ES-I3 (cell line): ENCODE results near the gene VAV2.

Experiments used
- H3K36me3 ChIP-seq: 2 replicates; pipeline ENCODE4 v1.6.1; 2013; ENCODE audit warnings: mild to moderate bottlenecking, low read length, control low read depth, moderate library complexity; ENCODE audit not compliant: insufficient read depth
- H3K4me1 ChIP-seq: 2 replicates; pipeline ENCODE4 v1.6.1; 2013; ENCODE audit warnings: mild to moderate bottlenecking, control low read depth, low read length; ENCODE audit not compliant: insufficient read depth
- H3K9ac ChIP-seq: 2 replicates; pipeline ENCODE4 v1.6.1; 2013; ENCODE audit warnings: low read depth, mild to moderate bottlenecking, low read length, moderate library complexity
- H3K9me3 ChIP-seq: 2 replicates; pipeline ENCODE4 v1.6.1; 2013; ENCODE audit warnings: mild to moderate bottlenecking, low read length, moderate library complexity; ENCODE audit not compliant: control insufficient read depth, insufficient read depth

VAV2 gene

DNA sequence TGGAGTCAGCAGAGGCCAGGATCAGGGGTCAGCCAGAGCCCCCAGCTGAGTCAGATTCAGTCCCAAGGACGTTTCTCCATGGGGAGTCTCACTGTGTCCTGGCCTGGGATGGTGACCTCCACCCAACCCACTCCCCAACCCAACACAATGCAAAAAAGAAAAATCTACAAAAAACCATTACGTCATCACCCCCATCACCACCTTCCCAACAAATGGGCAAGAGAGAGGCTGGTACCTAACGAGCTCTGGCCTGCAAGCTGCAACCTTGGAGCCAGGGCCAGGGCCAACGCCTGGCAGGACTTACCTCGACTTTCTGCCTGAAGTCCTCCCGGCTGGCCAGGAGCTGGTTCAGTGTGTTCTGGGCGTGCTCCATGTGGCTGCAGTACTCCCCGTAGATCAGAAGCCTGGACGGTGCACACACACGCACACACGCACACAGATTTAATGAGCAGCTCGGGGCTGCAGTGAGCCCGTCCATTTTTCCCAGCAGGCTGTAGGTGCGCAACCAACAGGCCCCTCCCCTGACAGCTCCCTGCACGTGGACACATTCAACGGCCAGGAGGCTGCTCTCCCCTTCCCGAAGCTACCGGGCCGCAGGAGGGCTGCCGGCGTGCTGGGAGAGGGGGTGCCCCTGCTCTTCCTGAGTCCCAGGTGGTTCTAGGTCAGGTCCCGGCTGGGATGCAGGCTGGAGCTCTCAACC is 194.6 kb downstream of the VAV2 start:
- Histone ChIP-seq H3K9me3 (no peaks in the 10 kb centered on the region), H3K9ac (no peak overlapping the region), H3K4me1 (no peaks in the 10 kb centered on the region; the same call in 1 of the 2 replicates), H3K36me3 (no peaks in the 10 kb centered on the region; the same call in 1 of the 2 replicates)

DNA sequence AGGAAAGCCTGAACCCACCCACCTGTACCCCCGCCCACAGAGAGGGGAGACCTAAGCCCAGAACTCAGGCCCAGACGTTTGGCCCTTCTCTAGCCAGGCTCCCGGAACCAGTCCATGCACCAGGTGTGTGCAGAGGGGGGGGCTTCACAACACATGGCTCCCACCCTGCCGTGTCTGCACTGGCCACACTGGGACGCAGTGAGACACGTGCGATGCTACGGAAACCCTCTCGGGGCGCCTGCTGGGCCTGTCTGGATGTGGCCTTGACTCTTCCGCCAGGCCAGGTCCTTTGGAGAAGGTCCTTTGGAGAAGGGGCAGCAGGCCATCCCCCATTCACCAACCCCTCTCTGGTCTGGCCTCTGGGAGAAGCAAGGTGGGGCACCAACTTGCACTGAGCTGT is 195.6 kb downstream of the VAV2 start:
- Histone ChIP-seq H3K36me3 (peaks cover 6% of the 10 kb centered on the region; the same call in 1 of the 2 replicates), H3K4me1 (no peaks in the 10 kb centered on the region; the same call in 1 of the 2 replicates), H3K9ac (no peak overlapping the region), H3K9me3 (no peaks in the 10 kb centered on the region)

DNA sequence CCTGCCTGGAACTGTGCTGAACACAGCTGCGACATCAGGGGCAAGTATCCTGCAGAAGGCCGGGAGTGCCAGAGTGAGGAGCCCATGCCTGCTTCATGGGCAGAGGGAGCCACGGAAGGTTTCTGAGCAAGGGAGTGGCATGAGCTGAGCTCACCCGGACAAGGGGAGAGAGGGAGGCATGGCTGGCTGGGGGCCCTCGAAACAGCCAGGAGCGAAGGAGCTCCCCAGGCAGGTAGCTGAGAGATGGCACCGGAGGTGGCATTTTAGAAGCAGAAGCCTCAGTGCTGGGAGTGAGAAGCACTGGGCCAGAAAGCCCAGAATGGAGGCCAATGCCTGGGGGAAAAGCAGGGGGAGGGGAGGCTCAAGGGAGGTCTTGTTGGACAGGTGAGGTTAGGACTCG is 197.1 kb downstream of the VAV2 start:
- peaks cover 7% of the 10 kb centered on the region; the same call in 1 of the 2 replicates for H3K36me3 ChIP-seq
- H3K4me1 ChIP-seq = no peaks in the 10 kb centered on the region; the same call in 1 of the 2 replicates
- H3K9ac ChIP-seq = no peak overlapping the region
- no peaks in the 10 kb centered on the region for H3K9me3 ChIP-seq

DNA sequence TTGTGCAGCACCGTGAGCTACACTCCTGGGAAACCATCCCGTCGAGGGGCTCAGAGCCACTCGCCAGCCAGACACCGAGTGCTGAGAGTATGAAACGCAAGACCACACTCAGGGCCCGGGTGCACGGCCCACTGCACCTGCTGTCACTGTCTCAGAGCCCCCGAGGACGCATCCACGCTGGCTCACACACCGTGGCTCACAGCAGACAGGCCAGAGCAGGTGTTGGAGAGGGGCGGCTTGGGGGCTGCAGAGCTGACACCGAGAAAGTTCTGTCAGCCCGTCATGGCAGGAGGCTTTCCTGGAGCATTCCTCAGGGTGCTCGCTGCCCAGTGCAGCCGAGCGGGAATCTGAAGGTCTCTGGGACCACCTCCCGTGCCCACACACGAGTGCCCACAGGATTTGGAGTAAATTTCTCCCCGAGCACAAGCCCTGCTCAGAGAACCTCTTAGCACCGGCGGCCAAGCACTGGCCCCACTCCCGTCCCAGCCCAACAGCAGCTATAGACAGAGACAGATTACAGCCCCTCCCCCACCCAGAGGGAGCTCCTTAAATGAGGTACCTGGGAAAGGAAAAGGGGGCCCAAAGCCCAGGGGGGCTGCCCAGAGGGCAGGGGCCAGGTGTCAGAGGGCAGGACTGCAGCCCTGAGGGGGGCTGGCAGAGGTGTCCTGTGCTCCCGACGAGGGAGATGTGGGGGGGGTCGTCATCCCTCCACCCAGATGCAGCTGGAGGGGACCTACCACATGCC is 197.9 kb downstream of the VAV2 start:
- no peaks in the 10 kb centered on the region for H3K9me3 ChIP-seq
- H3K9ac ChIP-seq = no peak overlapping the region
- H3K36me3 ChIP-seq = peaks cover 7% of the 10 kb centered on the region; the same call in 1 of the 2 replicates
- no peaks in the 10 kb centered on the region; the same call in 1 of the 2 replicates for H3K4me1 ChIP-seq

DNA sequence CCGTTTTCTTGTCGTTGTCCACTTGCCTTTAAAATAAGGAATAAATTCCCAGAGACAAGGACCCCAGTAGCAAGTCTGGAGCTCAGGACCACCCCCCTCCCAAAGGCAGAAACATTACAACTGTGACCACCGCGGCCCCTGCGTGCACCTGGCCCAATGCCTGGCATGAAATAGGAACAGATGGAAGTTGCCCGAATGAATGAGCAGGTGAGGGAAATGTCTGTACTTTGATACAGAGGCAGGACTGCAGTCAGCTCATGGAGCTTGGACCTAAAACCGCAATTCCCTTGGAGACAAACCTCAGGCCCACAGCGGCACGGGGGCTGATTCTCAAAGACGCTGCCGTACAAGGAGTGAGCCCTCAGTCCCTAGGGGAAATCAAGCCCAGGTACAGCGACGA is 198.7 kb downstream of the VAV2 start:
- H3K9ac ChIP-seq = no peak overlapping the region
- no peaks in the 10 kb centered on the region; the same call in 1 of the 2 replicates for H3K4me1 ChIP-seq
- no peaks in the 10 kb centered on the region for H3K9me3 ChIP-seq
- H3K36me3 ChIP-seq = peaks cover 7% of the 10 kb centered on the region; the same call in 1 of the 2 replicates

DNA sequence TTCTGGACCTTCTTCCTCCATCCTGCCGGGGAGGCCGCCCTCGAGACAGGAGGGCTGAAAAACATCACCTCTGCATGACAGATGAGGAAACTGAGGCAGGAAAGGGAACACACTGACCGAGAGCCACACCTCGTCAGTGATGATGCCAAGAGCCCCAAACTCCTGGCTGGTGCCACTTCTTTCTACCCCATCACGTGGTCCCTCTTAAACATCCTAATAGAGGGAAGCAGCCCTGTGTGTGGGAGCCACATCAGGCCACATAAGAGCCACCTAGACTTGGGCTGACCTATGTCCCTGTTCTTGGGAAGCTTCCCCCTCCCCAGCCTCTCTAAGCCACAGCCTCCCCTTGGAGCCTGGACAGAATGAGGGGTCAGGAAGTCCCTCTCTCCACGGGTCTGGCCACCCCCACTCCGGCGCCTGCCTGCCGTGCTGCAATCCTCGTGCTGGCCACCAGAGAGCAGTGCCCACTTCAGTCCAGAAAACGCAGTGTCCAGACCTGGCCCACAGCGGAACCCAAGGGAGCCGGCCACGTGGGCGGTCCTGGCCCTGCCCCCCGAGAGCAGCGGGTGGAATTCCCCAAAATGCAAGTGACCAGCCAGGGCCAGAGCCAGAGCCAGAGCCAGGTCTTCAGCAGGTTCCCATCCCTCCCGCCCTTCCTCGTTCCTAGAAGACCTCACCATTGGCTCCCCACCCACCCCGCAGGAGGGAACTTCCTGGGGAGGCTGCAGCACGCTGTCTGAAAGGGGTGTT is 199.2 kb downstream of the VAV2 start:
- peaks cover 7% of the 10 kb centered on the region; the same call in 1 of the 2 replicates for H3K36me3 ChIP-seq
- no peak overlapping the region for H3K9ac ChIP-seq
- no peaks in the 10 kb centered on the region; the same call in 1 of the 2 replicates for H3K4me1 ChIP-seq
- no peaks in the 10 kb centered on the region for H3K9me3 ChIP-seq

DNA sequence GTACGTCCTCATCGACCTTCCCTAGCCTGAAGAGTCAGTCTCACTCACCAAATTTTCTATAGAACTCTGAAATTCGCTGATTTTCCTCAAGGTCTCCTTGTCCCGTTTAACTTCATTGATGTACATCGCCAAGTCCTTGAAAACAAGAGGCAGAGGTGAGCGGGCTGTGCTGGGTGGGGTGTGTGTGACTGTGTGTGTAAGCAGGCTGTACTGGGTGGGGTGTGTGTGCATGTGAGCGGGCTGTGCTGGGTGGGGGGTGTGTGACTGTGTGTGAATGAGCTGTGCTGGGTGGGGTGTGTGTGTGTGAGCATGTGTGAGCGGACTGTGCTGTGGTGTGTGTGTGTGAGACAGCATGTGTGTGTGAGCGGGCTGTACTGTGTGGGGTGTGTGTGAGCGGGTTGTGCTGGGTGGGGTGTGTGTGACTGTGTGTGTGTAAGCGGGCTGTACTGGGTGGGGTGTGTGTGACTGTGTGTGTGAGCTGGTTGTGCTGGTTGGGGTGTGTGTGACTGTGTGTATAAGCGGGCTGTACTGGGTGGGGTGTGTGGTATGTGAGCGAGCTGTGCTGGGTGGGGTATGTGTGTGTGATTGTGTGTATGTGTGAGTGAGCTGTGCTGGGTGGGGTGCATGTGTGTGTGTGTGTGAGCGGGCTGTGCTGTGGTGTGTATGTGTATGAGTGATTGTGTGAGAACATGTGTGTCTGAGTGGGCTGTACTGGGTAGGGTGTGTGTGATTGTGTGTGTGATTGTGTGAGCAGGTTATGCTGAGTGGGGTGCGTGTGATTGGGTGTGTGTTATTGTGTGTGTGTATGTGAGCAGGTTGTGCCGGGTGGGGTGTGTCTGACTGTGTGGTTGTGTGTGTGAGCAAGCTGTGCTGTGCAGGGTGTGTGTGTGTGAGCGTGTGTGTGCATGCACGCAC is 200.1 kb downstream of the VAV2 start:
- H3K4me1 ChIP-seq = no peaks in the 10 kb centered on the region; the same call in 1 of the 2 replicates
- no peaks in the 10 kb centered on the region for H3K9me3 ChIP-seq
- no peak overlapping the region for H3K9ac ChIP-seq
- peaks cover 7% of the 10 kb centered on the region; the same call in 1 of the 2 replicates for H3K36me3 ChIP-seq

DNA sequence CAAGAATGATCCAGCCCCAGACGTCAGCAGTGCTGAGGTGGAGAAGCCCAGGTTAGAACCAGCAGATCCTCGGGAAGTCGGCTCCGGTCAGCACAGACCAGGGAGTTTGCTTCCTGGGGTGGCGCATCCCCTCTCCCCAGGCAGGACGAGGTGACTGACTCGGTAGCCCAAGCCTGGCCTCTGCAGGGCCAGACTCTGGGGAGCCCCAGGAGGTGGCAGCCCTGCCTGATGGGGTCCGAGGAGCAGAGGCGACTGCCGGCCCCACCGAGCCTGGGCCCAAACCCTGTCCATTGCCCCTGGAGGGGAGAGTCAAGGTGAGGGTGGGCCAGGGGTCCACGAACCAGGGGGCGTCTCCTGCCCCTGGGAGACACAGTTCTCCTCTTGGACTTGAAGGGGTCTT is 201.1 kb downstream of the VAV2 start:
- Histone ChIP-seq H3K4me1 (no peaks in the 10 kb centered on the region; the same call in 1 of the 2 replicates), H3K36me3 (peaks cover 7% of the 10 kb centered on the region; the same call in 1 of the 2 replicates)

DNA sequence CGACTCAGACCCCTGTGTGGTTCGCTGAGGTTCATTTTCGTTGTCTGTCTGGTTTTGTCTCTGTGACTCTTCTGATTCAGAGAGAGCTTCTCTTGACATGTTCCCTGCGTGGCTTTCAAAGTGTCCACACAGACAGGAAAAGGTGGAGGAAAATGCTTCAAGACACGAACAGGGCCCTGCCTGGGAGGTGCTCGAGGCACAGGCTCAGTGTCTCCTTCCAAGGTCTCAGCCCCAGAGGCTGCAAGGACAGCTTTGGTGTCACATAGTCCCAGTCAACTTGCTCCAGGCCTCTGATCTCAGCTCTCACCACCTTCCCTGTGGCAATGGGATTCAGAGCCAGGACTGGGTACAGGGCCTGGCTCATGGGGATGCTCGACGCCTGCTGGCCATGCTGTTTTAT is 202.3 kb downstream of the VAV2 start:
- no peaks in the 10 kb centered on the region; the same call in 1 of the 2 replicates for H3K4me1 ChIP-seq
- no peak overlapping the region for H3K9ac ChIP-seq
- H3K36me3 ChIP-seq = peaks cover 11% of the 10 kb centered on the region; the same call in 1 of the 2 replicates
- no peaks in the 10 kb centered on the region for H3K9me3 ChIP-seq

More for the DNA sequence above, 201.1 kb downstream of the VAV2 start:
- Histone ChIP-seq H3K9ac (no peak overlapping the region), H3K9me3 (no peaks in the 10 kb centered on the region)

DNA sequence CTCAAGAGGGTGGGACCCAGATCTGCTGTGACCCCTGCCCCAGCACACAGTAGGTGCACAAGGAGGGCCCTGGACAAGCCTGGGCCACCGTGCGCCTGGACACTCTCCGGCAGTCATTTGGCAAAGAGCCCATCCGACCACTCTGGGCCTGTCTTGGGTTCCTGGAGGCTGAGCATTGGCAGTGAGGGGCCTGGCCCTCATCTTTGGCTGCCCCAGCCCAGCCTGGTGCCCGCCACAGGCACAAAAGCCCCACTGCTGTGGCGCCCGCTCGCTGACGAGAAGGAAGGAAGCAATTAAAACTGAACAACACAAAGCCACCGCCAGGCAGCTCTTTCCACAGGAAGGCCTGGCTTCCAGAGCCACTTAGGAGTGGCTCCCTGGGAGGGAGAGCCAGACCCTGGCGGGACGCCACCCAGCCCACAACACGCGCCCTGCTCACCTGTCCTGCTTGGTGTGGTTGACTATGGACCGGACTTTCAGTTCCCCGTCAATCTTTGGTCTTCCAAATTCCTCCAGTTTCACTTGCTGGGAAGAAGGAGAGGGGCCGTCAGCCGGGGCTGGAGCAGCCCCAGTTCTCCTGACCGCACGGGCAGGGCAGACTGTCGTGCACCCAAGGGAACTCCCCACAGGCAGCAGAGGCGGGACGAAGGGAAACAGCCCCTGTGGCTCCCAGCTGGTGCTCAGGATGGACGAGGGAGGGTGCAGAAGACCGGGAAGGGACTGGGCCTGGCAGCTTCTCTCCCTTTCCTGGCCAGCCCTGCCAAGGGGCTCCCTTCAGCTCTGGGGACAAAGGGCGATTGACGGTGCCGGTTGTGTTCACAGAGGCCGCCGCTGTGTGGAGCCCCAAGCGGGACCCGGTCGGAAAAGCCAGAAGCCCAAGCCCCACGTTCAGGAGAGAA is 203.1 kb downstream of the VAV2 start:
- Histone ChIP-seq H3K9ac (no peak overlapping the region), H3K36me3 (0 out of 2 replicates have a peak, but pooled peaks cover 11% of the 10 kb centered on the region), H3K4me1 (no peaks in the 10 kb centered on the region; the same call in 1 of the 2 replicates), H3K9me3 (no peaks in the 10 kb centered on the region)

DNA sequence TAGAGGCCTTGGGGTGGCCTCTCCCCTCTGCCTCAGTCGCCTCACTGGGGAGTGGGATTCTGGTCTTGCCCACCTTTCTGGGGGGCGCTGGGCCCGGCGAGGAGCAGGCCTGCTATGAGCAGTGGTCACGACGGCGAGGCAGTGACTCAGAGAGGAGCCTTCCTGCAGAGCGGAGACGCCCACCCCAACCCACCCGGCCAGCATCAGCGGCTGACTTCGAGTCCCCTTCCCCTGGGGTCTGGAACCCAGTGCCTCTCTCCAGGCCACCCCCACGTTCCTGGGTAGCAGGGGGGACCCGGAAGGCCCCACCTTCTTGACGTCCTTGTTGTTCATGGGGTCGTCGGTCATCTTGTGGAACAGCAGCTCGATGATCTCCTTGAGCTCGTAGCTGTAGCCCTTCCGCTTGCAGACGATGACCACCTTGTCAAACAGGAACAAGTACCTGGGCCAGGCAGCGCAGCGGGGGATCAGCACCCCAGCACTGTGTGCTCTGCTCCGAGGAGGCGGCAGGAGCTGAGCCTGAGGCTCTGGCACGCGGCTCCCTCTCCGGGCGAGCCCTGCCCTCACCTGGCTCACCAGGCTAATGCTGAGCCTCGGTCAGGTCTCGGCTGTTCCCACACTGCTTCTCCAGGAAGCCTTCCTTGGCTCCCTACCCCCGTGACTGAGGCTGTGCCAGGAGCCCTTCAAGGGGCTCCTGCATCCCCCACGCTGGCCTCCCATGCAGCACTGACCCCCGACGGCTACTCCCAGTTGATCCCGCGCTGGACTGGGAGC is 203.9 kb downstream of the VAV2 start:
- Histone ChIP-seq H3K4me1 (no peaks in the 10 kb centered on the region; the same call in 1 of the 2 replicates), H3K36me3 (0 out of 2 replicates have a peak, but pooled peaks cover 11% of the 10 kb centered on the region), H3K9ac (no peak overlapping the region), H3K9me3 (no peaks in the 10 kb centered on the region)

DNA sequence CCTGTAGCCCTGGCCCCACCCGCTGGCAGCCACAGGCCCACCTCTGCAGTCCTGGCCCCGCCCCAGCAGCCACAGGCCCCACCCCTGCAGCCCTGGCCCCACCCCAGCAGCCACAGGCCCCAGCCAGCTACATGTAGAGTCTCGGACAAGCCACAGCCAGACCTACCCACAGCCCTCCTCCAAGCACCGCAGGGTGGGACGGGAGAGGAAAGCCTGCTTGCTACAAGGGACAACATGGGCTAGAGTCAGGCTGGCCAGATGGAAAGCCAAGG is 204.4 kb downstream of the VAV2 start:
- 0 out of 2 replicates have a peak, but pooled peaks cover 11% of the 10 kb centered on the region for H3K36me3 ChIP-seq
- H3K9me3 ChIP-seq = no peaks in the 10 kb centered on the region
- H3K4me1 ChIP-seq = no peaks in the 10 kb centered on the region; the same call in 1 of the 2 replicates
- no peak overlapping the region for H3K9ac ChIP-seq
